H1 (cell line): ENCODE data around the gene FKBP5.

Source experiments
- CHD2 ChIP-seq: IDR thresholded peaks from 2 replicates; pipeline ENCODE4 v1.6.1; 2012; ENCODE audit warnings: low read length, improper control_type of control experiment
- EZH2 ChIP-seq: fragments of 200-600 bp; sonication (generic); IDR thresholded peaks from 2 replicates; pipeline ENCODE4 v1.7.1; 2012; ENCODE audit warnings: low read depth, mild to moderate bottlenecking, moderate library complexity, low read length, inconsistent platforms; ENCODE audit not compliant: severe bottlenecking
- GABPA ChIP-seq: IDR thresholded peaks from 2 replicates; pipeline ENCODE4 v1.6.1; 2011; ENCODE audit warnings: mild to moderate bottlenecking, low read length, moderate library complexity, borderline replicate concordance; ENCODE audit not compliant: insufficient read depth
- JUN ChIP-seq: IDR thresholded peaks from 2 replicates; pipeline ENCODE4 v1.6.1; 2011; ENCODE audit warnings: low read depth, mild to moderate bottlenecking, improper control_type of control experiment, low read length
- POLR2A ChIP-seq, 2 experiments: IDR thresholded peaks; 1 replicate in 1 of 2; 2 replicates in 1 of 2; pipeline ENCODE4 v1.6.1; 2011; ENCODE audit warnings: low read depth in 2 of 2, low read length in 2 of 2, mild to moderate bottlenecking in 2 of 2; ENCODE audit errors: control extremely low read depth in 1 of 2
- POLR2AphosphoS5 ChIP-seq: IDR thresholded peaks from 2 replicates; pipeline ENCODE4 v1.6.1; 2011; ENCODE audit warnings: low read depth, low read length
- RFX5 ChIP-seq: IDR thresholded peaks from 2 replicates; pipeline ENCODE4 v1.6.1; 2011; ENCODE audit warnings: low read depth, low read length, improper control_type of control experiment, borderline replicate concordance
- SIN3A ChIP-seq, 2 experiments: IDR thresholded peaks in 1 of 2; conservative IDR thresholded peaks in 1 of 2; 2 replicates each; pipeline ENCODE4 v1.6.1; 2011 to 2012; ENCODE audit warnings: low read length in 2 of 2, improper control_type of control experiment in 1 of 2, low read depth in 1 of 2, mild to moderate bottlenecking in 1 of 2
- SP2 ChIP-seq: IDR thresholded peaks from 2 replicates; pipeline ENCODE4 v1.6.1; 2012; ENCODE audit warnings: mild to moderate bottlenecking, low read length, inconsistent platforms
- YY1 ChIP-seq: IDR thresholded peaks from 2 replicates; pipeline ENCODE4 v1.6.1; 2011; ENCODE audit warnings: low read depth, mild to moderate bottlenecking, low read length
- TF ChIP-seq, protein P1 (sequence below), 3 experiments: IDR thresholded peaks; 1 replicate in 2 of 3; 2 replicates in 1 of 3; pipeline versions ENCODE4 v1.5.1 to v1.6.1; 2011; ENCODE audit warnings: low read length in 3 of 3, mild to moderate bottlenecking in 3 of 3, inconsistent platforms in 2 of 3, low read depth in 1 of 3, moderate library complexity in 1 of 3; ENCODE audit not compliant: insufficient read depth in 1 of 3; ENCODE audit errors: control extremely low read depth in 1 of 3

DNA sequence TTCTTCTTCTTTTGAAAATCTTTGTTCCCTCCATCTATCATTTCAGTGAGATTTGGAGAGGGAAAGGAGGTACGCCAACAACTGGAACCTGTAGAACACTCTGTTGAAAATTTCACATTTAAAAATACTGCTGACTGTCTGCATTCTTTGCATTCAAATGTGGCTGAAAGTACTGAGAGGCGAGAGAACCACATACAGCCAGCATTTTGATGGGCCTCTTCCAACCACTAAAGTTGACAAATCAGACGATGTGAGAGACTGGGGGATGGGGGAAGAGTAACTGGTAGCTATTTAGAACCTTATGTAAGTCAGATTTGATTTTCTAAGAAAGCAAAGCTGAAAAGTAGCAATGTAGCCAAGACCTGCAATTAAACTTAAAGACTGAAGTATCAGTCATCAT lies 77.5 kb downstream of the FKBP5 start:
- TF ChIP-seq, protein P1, sequence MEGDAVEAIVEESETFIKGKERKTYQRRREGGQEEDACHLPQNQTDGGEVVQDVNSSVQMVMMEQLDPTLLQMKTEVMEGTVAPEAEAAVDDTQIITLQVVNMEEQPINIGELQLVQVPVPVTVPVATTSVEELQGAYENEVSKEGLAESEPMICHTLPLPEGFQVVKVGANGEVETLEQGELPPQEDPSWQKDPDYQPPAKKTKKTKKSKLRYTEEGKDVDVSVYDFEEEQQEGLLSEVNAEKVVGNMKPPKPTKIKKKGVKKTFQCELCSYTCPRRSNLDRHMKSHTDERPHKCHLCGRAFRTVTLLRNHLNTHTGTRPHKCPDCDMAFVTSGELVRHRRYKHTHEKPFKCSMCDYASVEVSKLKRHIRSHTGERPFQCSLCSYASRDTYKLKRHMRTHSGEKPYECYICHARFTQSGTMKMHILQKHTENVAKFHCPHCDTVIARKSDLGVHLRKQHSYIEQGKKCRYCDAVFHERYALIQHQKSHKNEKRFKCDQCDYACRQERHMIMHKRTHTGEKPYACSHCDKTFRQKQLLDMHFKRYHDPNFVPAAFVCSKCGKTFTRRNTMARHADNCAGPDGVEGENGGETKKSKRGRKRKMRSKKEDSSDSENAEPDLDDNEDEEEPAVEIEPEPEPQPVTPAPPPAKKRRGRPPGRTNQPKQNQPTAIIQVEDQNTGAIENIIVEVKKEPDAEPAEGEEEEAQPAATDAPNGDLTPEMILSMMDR (IDR thresholded peaks at IDR 0.05; ENCODE audit: control extremely low read depth in 1 of 3, insufficient read depth in 1 of 3, low read depth in 1 of 3, low read length in 3 of 3), result no peak
- TF ChIP-seq POLR2A (IDR thresholded peaks at IDR 0.05; ENCODE audit: control extremely low read depth in 1 of 2, low read depth in 2 of 2, low read length in 2 of 2) (no peak), JUN (no peak), YY1 (no peak), GABPA (no peak), SIN3A (conservative IDR thresholded peaks at IDR 0.05 in 1 of 2, IDR thresholded peaks at IDR 0.05 in 1 of 2; ENCODE audit: low read depth in 1 of 2, low read length in 2 of 2) (no peak), RFX5 (no peak), POLR2AphosphoS5 (no peak), SP2 (no peak), CHD2 (no peak), EZH2 (no peak)
